COLO668 (cell line): Measurements from ENCODE around the gene JCAD.

Experiments
- DNase-seq: peaks from one replicate; lab custom pipeline; 2025; ENCODE audit not compliant: unreplicated experiment; lab: John Stamatoyannopoulos, UW

Gene JCAD

GRCh38 chr10:30073045-30073766 is 13.8 kb upstream of the JCAD start:
- DNase-seq, result no peak

- no peak for DNase-seq
These were observed 12.7 kb upstream of the JCAD start for GRCh38 chr10:30072068-30072467.

GRCh38 chr10:30070001-30070685 is 10.8 kb upstream of the JCAD start:
- DNase-seq, result no peak

DNA sequence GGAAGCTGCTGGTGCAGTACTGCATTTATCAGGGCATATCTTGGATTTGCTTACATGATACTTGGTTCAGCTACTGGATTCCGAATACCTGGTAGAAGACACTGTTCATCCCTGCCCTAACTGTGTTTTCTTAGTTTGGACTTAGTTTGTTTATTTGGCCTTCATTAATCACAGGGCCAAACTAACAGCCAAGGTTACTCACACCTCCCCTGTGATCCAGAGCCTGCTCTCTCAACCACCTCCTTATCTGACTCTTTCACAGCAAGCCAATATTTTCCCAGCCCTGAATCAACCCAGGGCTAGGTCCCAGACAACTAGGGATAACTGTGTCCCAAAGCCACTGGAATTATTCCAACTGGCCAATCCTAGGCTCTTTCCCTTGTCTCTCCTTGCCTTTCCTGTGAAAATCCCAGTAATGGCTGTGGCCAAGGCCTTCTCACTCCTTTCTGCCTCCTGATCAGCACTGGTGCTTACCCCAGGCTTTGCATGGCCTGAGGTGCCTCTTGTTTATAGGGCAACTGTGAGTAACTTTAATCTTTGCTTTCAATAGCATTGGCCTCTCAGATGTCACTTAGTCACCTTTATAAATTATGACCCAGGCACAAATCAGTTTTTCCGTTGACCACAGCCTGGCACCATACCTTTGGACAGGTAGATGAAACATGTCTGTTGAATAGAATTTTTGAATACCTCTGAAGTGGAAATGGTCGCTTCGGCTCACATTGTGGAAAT is 9.3 kb upstream of the JCAD start:
- DNase-seq, result no peak

- DNase-seq, result no peak
These were observed 3.7 kb upstream of the JCAD start for GRCh38 chr10:30063099-30063498.

- no peak for DNase-seq
These were observed 3.2 kb upstream of the JCAD start for GRCh38 chr10:30062582-30062981.

DNA sequence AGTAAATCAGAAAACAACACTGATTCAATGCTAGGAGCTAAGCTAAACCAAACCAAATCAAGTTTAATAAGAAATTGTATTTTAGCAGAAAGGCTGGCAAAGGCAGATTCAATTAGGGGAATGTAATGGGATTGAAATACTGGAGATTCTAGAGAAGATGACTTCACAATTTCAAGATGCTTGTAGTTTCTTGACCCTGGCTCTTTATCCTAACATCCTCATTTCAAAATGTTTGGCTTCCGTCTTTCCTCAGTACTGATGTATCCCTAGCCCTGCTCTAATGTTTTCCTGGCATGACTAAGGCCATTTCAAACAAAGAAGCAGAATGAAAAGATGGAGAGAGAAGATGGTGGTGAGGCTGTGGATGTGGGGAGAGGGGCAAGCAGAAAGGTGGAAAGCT is 2.7 kb upstream of the JCAD start:
- DNase-seq, result no peak

DNA sequence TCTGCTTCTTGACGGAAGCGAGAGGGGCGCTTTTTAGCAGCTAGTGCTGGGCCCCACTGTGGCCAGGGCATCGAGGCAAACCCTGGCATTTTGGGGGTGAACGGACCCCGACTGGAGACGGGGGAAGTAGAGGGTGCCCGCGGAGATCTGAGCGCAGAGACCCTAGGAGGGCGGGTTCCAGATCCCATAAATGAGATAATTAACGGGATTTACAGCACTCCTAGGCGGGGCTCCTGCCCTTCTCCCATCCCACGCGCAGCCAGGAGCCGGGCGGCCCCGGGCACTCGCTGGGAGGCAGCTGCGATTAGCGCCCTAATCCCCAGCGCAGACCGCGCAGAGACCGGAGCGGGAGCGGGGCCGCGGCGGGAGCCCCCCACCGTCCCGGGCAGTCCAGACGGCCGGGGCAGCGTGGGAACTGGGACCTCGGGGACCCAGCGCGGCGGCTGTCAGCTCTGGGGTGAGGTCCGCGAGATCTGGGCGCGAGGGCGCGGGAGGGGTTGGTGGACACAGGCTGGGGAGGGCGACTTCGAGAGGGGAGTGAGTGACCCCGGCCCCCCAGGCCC is 735 bp downstream of the JCAD start:
- DNase-seq, result no peak

GRCh38 chr10:30057894-30058556 is 1.4 kb downstream of the JCAD start:
- no peak for DNase-seq

GRCh38 chr10:30057421-30057841 is 2.0 kb downstream of the JCAD start:
- no peak for DNase-seq

GRCh38 chr10:30056767-30057355 is 2.5 kb downstream of the JCAD start:
- no peak for DNase-seq

DNA sequence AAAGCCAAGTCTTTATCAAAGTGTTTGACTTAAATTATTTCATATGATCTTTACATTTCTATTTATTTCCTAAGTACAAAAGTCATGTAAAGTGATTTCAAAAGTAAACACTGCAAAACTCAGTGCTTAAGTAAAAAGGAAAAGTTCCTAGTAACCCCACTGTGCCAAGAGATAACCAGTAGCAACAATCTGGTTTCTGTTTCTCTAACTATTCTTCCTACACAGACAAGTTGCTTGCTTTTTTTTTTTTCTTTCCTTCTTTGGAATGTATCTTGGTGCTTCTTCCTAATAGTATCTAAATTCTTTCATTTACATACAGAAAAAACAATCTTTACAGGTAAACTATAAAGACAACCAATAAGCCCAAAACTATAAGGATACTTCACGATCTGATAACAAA is 3.1 kb downstream of the JCAD start:
- no peak for DNase-seq

DNA sequence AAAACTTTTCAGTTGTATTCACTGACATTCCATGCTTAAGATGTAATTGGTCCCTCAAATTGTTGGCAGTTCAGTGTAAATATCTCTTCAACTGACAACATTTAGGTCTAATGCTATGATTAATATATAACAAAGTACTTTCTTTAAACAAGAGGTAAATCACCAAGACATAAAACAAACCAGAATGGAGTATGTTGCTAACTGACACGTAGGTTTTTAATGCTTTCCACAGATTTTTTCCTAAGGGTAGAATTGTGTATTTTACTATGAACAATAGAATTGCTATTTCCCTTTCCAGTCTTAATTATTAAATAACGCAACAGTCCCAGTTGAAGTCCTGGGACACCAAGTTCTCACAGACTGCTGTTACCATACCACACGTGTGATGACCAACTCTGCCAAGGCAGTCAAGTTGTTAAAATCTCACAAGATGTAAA is 4.1 kb downstream of the JCAD start:
- DNase-seq, result no peak

DNA sequence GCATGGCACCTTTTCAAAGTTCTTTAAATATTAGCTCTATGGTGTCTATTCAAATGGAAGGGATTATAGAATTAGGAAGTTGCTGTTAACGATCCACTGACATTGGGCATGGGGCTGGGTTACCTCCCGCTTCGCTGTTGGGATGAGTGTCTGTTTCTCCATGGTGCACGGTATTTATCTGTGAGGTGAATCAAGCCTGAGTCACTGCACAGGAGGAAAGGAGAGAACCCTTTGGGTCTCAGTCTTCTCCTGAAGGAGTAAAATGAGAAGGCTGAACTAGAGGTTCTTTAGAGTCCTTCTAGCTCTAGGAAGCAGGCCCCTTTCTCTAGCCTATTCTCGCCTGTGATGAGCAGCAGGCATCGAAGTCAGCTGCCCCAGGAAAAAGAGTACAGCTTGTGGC is 7.3 kb downstream of the JCAD start:
- DNase-seq, result no peak

DNA sequence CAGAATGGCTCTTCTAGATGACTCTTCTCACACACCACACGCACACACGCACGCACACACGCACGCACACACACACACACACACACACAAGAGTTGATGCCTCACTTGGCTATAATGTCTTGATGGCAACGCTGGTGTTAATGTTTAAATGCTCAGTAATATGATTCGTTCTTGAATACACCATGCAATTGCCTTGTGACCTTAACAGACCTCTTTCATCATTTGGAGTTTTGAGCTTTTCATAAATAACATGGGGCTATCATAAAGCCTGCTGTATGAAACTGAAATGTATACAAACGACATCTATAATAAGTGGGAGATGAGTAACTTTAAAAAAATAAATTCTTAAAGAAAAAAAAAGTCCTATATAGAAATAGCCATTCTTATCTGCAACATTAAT is 8.2 kb downstream of the JCAD start:
- no peak for DNase-seq

DNA sequence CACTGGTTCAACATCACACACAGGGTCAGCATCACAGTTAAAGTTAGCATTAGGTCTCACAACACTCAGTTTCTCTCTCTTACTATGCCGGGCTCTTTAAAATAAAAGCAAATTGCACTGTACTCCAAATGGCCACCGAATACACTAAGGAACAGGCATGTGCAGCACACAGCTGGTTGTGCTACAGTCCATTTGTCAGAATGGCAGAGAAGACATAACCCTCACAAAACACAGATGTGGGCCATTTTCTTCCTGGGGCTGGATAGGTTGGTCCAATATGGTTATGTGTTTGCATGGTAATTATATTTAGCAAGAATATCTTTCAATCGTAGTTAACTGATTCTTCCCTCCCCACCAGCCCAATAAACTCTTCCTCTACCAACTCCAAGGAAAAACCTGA is 9.0 kb downstream of the JCAD start:
- DNase-seq, result no peak

- DNase-seq, result peak; percentile 2
These were observed 10.4 kb downstream of the JCAD start for GRCh38 chr10:30048768-30049517.

- DNase-seq, result no peak
These were observed 11.4 kb downstream of the JCAD start for GRCh38 chr10:30047924-30048531.

DNA sequence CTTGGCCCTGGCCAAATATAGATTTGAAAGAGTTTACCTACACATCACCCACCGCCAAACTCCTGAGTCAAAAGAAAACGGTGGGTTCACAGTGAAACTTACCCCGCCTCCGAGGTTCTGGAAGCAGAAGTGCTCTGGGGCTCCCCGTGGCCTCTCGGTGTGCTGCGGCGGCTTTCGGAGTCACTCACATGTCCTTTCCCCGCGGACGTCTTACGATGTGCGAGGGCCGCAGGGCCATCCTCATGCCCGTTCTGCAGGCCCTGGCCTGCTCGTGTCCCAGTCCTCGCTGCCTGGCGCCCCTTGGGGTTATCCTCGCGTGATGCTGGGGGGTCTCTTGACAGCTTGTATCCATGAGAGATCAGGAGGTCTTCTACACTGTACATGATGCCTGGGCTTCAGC is 12.0 kb downstream of the JCAD start:
- DNase-seq, result no peak

DNA sequence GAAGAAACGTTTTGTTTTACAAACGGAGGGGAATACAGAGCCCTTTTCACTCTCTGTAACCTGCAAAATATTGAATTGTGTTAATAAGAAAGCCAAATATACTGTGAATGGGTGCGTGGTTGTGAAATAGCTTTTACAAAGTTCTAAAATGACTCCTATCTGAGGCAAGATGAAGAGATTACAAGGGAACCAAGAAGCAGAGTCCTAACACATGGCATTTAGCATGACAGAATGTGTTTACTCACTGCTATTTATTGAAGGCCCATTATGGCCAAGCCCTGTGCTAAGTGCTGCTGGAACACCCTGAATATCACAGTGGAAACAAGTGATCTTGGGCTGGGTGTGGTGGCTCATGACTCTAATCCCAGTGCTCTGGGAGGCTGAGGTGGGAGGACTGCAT is 12.9 kb downstream of the JCAD start:
- DNase-seq, result no peak
